Endothelial cell of umbilical vein (primary cell): ENCODE data around the gene HDGFL2.

Experiments used
- CTCF ChIP-seq, 2 donors: IDR thresholded peaks; 1 replicate in 1 of 2; 2 replicates in 1 of 2; pipeline ENCODE4 v1.5.1; 2011; ENCODE audit warnings: low read length in 2 of 2, mild to moderate bottlenecking in 2 of 2, moderate library complexity in 2 of 2, control low read depth in 1 of 2, inconsistent platforms in 1 of 2, low read depth in 1 of 2; ENCODE audit not compliant: insufficient read depth in 1 of 2; ENCODE audit errors: extremely low read depth in 1 of 2
- FOS ChIP-seq: IDR thresholded peaks from 2 replicates; pipeline ENCODE4 v1.6.1; 2011; ENCODE audit warnings: mild to moderate bottlenecking, low read length, moderate library complexity, borderline replicate concordance; ENCODE audit not compliant: insufficient read depth
- GATA2 ChIP-seq: IDR thresholded peaks from 2 replicates; pipeline ENCODE4 v1.7.0; 2011; ENCODE audit warnings: low read depth, mild to moderate bottlenecking, moderate library complexity, mixed read lengths, low read length; ENCODE audit not compliant: insufficient read length, insufficient read depth
- MAX ChIP-seq: IDR thresholded peaks from 2 replicates; pipeline ENCODE4 v1.6.1; 2011; ENCODE audit not compliant: insufficient read depth, insufficient read length
- MYC ChIP-seq: IDR thresholded peaks from one replicate; pipeline ENCODE4 v1.6.1; 2011; ENCODE audit warnings: mild to moderate bottlenecking, low read depth, low read length
- POLR2A ChIP-seq: IDR thresholded peaks from 2 replicates; pipeline ENCODE4 v1.6.1; 2012; ENCODE audit warnings: low read depth, mild to moderate bottlenecking, control low read depth, low read length
- POLR2AphosphoS5 ChIP-seq: IDR thresholded peaks from 2 replicates; pipeline ENCODE4 v1.6.1; 2012; ENCODE audit warnings: low read depth, mild to moderate bottlenecking, control low read depth, low read length, moderate library complexity; ENCODE audit not compliant: insufficient read depth

GRCh38 chr19:4498694-4499093, 26.6 kb downstream of the HDGFL2 start:
- TF ChIP-seq POLR2AphosphoS5 (no peak), FOS (no peak), CTCF (IDR thresholded peaks at IDR 0.05; ENCODE audit: extremely low read depth in 1 of 2, insufficient read depth in 1 of 2, low read depth in 1 of 2, low read length in 2 of 2) (no peak), MAX (no peak), POLR2A (no peak), GATA2 (no peak), MYC (no peak)
